A673 (cell line): Measurements from ENCODE around the gene PGA3.

Source experiments
- CTCF ChIP-seq: fragments of 300-800, 200-600 bp; sonication (generic); conservative IDR thresholded peaks from 2 replicates; pipeline ENCODE4 v1.5.1; 2017; ENCODE audit warnings: low read depth, mild to moderate bottlenecking, antibody characterized with exemption, low read length, moderate library complexity, mixed read lengths
- EZH2 ChIP-seq: fragments of 200-600 bp; sonication (generic); IDR thresholded peaks from 2 replicates; pipeline ENCODE4 v1.6.1; 2017; ENCODE audit warnings: borderline replicate concordance, low read depth, mild to moderate bottlenecking, mixed read lengths, antibody characterized with exemption, low read length; ENCODE audit not compliant: poor library complexity, severe bottlenecking

GRCh38 chr11:61172888-61173287 is 30.4 kb upstream of the PGA3 start:
- no peak for TF ChIP-seq CTCF
- no peak for TF ChIP-seq EZH2
